K562 (cell line): ENCODE results near the gene CDCP2. TPM values are rescaled to one million over a fixed set of nuclear protein-coding genes. Genes with fewer than 3 reads are reported as not detected.

ENCODE experiments used
- ATF7 ChIP-seq: fragments of 450-650 bp; IDR thresholded peaks from 2 replicates; pipeline ENCODE4 v1.7.1; 2014; ENCODE audit warnings: mild to moderate bottlenecking, moderate library complexity
- CTBP1 ChIP-seq: fragments of 450-650 bp; IDR thresholded peaks from 2 replicates; pipeline ENCODE4 v1.6.1; 2016; ENCODE audit warnings: borderline replicate concordance
- IRF2 ChIP-seq: sonication (generic); formaldehyde crosslinking; IDR thresholded peaks from 2 replicates; pipeline ENCODE4 v1.8.1; 2022; ENCODE audit warnings: mild to moderate bottlenecking, missing genetic modification reagents
- L3MBTL2 ChIP-seq: fragments of 450-650 bp; IDR thresholded peaks from 2 replicates; pipeline ENCODE4 v1.6.1; 2016; ENCODE audit warnings: mild to moderate bottlenecking, moderate library complexity
- LEF1 ChIP-seq: fragments of 450-650 bp; IDR thresholded peaks from 2 replicates; pipeline ENCODE4 v1.6.1; 2016; ENCODE audit warnings: mild to moderate bottlenecking
- NCOA2 ChIP-seq, 2 experiments: fragments of 450-650 bp; IDR thresholded peaks; 2 replicates each; pipeline ENCODE4 v1.6.1; 2018; ENCODE audit warnings: mild to moderate bottlenecking in 2 of 2, moderate library complexity in 1 of 2; ENCODE audit not compliant: partially characterized antibody in 2 of 2
- NFYB ChIP-seq: IDR thresholded peaks from 2 replicates; pipeline ENCODE4 v1.6.1; 2011; ENCODE audit warnings: mild to moderate bottlenecking, moderate library complexity; ENCODE audit not compliant: insufficient read length; ENCODE audit errors: extremely low read depth
- RBM34 ChIP-seq: fragments of 200-400 bp; formaldehyde crosslinking; IDR thresholded peaks from 2 replicates; pipeline ENCODE4 v1.6.1; 2018; ENCODE audit warnings: low read length, borderline replicate concordance; ENCODE audit not compliant: insufficient read depth
- STAT5A ChIP-seq: IDR thresholded peaks from 2 replicates; pipeline ENCODE4 v1.6.1; 2012; ENCODE audit warnings: low read length, inconsistent platforms, borderline replicate concordance
- TRIM25 ChIP-seq: fragments of 450-650 bp; IDR thresholded peaks from 2 replicates; pipeline ENCODE4 v1.7.0; 2016; ENCODE audit warnings: borderline replicate concordance
- ZC3H11A ChIP-seq: IDR thresholded peaks from 2 replicates; pipeline ENCODE4 v1.6.1; 2012; ENCODE audit warnings: low read depth, low read length, improper control_type of control experiment
- ZFP36 ChIP-seq: fragments of 150-350 bp; IDR thresholded peaks from 2 replicates; pipeline ENCODE4 v1.6.1; 2018; ENCODE audit warnings: low read length, low read depth; ENCODE audit not compliant: partially characterized antibody
- ZNF395 ChIP-seq: fragments of 200-800 bp; sonication (Bioruptor generic); IDR thresholded peaks from 2 replicates; pipeline ENCODE4 v1.6.1; 2017; ENCODE audit warnings: missing genetic modification characterization, missing compliant biosample characterization
- ZNF518B ChIP-seq: fragments of 250-450 bp; sonication (Bioruptor Pico); IDR thresholded peaks from 2 replicates; pipeline ENCODE4 v1.5.0; 2021; ENCODE audit warnings: mild to moderate bottlenecking, moderate library complexity
- polyA plus RNA-seq, 8 experiments: library from polyadenylated mRNA; depleted of rRNA in 4 of 8; stranded (reverse) in 5 of 8; unstranded in 3 of 8; fragments of >200 nt; fragmentation: Nextera tagmentation in 2 of 8; fragmentation: Illumina TruSeq in 1 of 8; extraction: Ambion mirVana in 2 of 8; extraction: Trizol in 1 of 8; gene quantifications; 2 replicates each; pipeline versions ENCODE4 v1.2.1 to v1.2.3, GENCODE V29; 2011 to 2014; ENCODE audit warnings: inconsistent platforms in 1 of 8, missing spikeins in 1 of 8
- total RNA-seq, 7 experiments: library from RNA; depleted of rRNA in 6 of 7; stranded (reverse); fragments of >200 nt in 6 of 7; fragmentation: Illumina TruSeq in 2 of 7; extraction: Trizol in 2 of 7; gene quantifications; 2 replicates each; pipeline versions ENCODE4 v1.2.1 to v1.2.3, GENCODE V29; 2011 to 2021; ENCODE audit warnings: low replicate concordance in 1 of 7
- TF ChIP-seq, protein P1 (sequence below): sonication (generic); formaldehyde crosslinking; IDR thresholded peaks from 2 replicates; pipeline ENCODE4 v1.8.0; 2022; ENCODE audit warnings: missing genetic modification reagents, mild to moderate bottlenecking, borderline replicate concordance

The CDCP2 gene
- total and polyA plus RNA-seq, 9 of the 15 experiments (the other 6 are each of a cell fraction or from before 2014, with no cell fraction given), result not detected

- TF ChIP-seq RBM34 (no peak), NCOA2 (IDR thresholded peaks at IDR 0.05; ENCODE audit: partially characterized antibody in 2 of 2) (no peak), LEF1 (no peak), TRIM25 (no peak), NFYB (peak; percentile 80), ZNF395 (CRISPR knock-in tag) (0 out of 2 replicates have a peak, but pooled peaks have one; percentile 40), STAT5A (no peak), ZFP36 (no peak), IRF2 (no peak), ZC3H11A (peak; percentile 66; the same call in 1 of the 2 replicates), ZNF518B (CRISPR knock-in tag) (no peak), L3MBTL2 (peak; percentile 53), CTBP1 (peak; percentile 81; the same call in 1 of the 2 replicates), ATF7 (peak; percentile 65)
- TF ChIP-seq, protein P1, sequence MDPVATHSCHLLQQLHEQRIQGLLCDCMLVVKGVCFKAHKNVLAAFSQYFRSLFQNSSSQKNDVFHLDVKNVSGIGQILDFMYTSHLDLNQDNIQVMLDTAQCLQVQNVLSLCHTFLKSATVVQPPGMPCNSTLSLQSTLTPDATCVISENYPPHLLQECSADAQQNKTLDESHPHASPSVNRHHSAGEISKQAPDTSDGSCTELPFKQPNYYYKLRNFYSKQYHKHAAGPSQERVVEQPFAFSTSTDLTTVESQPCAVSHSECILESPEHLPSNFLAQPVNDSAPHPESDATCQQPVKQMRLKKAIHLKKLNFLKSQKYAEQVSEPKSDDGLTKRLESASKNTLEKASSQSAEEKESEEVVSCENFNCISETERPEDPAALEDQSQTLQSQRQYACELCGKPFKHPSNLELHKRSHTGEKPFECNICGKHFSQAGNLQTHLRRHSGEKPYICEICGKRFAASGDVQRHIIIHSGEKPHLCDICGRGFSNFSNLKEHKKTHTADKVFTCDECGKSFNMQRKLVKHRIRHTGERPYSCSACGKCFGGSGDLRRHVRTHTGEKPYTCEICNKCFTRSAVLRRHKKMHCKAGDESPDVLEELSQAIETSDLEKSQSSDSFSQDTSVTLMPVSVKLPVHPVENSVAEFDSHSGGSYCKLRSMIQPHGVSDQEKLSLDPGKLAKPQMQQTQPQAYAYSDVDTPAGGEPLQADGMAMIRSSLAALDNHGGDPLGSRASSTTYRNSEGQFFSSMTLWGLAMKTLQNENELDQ (CRISPR knock-in tag), result no peak
Measured at GRCh38 chr1:54199765-54200518, 47.1 kb upstream of the CDCP2 start, which contains the start of the genes CYB5RL and MRPL37 (continued).
